HG03066 (cell line): ENCODE measurements around the gene ANKRD31.

Source experiments
- ATAC-seq: cut with Tn5 transposase; IDR thresholded peaks from one replicate; pipeline ENCODE4 v1.9.1; 2021; ENCODE audit warnings: low read depth; ENCODE audit not compliant: unreplicated experiment

ANKRD31 gene

GRCh38 chr5:75044406-75044805 lies 192.3 kb downstream of the ANKRD31 start:
- no peak for ATAC-seq

DNA sequence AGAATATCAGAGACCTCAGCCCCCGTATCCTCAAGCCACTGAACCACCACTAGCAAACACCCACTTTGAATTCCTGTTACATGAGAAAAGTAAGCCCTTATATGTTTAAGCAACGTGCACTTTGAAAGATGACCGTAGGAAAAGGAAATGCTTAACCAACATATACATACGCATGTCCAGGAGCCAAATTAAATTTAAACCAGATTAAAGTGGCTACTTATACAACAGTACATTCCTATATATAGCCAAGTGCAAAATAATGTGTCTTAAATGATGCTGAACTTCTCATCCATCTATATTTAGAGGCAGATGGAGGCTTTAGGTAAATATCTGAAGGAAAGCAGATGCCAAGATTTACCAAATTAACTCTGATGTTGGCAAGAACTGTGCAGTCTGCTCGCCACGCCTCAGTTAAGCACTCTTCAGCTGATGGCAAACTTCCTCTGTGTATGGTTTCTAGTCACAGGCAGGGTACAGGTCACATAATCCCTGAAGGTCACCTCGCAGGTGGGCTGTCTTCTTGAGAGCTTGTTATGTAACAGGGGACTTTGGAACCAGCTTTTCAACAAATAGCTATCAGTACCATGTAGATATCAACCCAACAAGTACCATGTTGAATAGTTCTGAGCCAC lies 192.9 kb downstream of the ANKRD31 start:
- ATAC-seq = no peak

DNA sequence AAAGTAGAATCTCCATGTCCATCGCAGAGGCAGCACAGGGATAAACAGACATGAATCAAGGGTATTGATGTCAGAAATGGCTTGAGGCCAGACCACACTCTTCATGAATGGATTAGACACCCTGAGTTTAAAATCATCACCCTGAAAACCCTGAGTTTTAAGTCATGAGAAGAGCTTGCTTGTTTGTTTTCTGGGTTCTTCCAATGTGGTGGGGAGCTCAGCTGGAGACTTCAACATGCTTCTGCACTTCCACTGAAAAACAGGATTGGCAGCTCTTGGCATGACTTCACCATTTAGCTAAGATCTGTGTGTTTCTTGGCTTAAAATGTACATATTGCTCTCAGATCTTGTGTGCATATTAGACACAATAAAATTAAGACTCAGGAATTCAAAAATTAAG lies 194.2 kb downstream of the ANKRD31 start:
- no peak for ATAC-seq

DNA sequence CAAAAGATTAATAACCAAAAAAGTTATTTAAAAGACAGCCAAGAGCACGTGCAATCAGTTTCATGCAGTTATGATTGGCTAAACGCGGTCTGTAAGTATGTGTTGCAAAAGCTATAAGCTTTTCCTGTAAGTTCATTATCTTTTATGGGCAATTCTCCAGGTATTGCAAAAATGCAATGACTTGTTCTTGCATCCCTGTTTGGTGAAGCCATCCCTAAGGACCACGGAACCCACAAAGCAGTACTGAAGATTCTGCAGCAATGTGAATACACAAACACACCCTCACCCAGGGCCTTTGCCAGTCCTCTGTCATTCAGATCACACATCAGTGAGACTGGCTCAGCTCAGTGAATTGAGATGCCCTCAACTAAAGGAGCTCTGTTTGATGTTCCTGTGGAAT lies 195.7 kb downstream of the ANKRD31 start:
- ATAC-seq = no peak

DNA sequence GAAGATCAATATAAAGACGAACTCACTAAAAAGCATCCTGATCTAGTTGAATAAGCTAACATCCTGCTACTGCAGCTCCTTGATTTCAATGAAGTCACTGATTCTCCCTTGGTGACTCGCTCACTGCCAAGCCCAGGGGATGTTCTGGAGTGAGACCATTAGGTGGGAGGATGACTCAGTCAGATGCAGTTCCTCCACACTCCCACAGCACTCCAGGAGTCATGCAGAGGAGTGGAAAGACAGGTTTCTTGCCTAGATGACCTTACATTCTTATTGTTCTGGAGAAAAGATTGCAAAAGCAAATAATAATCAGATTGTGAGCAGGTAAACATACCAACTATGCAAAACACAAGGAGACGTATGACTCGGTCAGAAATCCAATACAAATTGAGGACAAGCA lies 199.6 kb downstream of the ANKRD31 start:
- no peak for ATAC-seq

DNA sequence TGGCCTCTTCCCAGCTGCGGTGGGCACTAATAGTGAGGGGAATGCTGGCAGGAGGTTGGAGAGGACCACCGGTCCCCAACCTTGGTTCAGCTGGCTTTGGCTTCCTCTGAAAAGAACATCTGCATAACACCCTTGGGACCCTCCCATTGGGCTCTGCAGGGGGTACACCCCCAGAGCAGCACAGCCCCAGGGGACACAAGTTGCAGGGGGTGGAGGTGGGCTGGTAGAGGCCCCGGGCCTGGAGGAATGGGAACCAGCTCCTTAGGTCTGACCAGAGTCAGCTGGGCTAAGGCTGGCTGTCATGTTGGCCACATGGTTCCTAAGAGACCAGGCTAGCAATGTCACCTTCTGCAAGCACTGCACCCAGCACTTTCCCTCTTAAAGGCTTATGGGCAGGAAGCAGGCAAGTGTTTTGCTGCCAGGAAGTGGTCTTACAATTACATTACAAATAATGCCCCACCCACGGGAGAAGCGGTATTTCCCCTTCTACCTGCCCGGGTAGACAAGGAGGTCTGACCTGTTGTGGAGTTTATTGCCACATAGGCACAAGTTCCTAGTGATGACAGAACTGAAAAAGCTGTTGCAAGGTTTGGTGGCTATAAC lies 202.4 kb downstream of the ANKRD31 start:
- ATAC-seq = no peak

DNA sequence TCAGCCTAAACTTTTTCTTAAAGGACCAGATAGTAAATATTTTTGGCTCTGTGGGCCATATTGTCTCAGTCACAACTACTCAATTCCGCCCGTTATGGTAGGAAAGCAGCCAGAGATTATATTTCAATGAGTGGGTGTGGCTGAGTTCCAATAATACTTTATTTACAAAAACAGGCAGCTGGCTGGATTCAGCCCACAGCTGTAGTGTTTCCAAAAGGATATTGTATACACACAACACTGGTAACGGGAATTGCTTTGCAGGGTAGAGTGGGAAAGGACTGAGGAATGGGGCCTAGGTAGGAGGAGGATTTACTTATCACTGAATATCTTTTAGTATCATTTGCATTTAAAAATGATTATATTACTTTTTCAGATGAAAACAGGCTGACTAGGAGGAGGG lies 205.3 kb downstream of the ANKRD31 start:
- no peak for ATAC-seq

- ATAC-seq = no peak
Observed at GRCh38 chr5:75028090-75028489, 208.6 kb downstream of the ANKRD31 start.

DNA sequence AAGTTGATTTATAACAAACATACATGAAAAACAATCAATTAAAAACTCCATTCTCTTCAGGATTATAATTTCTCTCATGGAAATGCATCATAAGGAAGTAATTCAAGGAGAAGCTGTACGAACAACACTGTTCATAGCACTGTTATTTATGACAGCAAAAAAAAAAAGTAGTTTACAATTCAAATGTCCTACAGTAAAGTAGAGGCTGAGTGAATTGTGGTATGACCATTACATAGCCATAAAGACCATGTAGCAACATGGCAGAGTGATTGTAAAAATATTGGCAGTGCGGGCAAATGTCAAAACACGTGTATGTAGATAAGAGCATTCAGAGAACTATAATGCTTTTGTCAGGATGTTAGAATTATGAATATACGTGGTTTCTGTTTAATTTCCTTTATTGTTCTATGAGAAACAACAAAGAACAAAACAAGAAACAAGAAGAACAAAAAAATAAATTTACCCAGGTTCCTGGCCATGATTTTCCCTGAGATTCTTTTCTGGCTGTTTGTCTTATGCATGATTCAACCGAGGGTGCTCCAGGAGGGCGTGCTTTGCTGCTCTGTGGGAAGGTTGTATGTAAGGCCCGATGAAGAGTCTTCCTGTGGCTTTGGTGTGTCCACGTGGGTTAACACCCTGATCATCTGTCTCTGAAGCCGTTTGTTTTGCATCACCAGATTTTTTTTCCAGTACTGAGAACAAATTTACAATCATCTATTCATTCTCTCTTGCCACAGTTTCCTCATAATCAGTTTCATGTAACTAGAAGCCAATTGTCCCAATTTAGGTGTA lies 213.1 kb downstream of the ANKRD31 start:
- ATAC-seq = no peak

DNA sequence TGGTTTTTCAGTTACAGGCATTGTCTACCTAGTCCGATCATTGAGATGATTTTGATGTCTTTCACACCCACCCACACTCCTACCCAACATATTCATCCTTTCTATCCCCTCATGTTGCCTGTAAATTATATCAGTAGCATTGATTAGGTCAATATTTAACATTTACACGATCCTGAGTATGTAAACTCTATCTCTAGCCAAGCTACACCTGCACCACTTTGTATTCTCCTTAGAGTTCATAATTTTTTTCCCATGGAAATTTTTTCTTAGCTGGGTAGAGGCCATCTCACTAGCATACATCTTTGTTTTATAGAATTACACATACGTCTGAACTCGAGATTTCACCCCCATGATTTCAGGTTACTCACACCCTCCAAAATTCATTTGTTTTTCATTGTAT lies 214.9 kb downstream of the ANKRD31 start:
- ATAC-seq = no peak

- ATAC-seq = no peak
Observed at GRCh38 chr5:75021219-75021618, 215.5 kb downstream of the ANKRD31 start.

DNA sequence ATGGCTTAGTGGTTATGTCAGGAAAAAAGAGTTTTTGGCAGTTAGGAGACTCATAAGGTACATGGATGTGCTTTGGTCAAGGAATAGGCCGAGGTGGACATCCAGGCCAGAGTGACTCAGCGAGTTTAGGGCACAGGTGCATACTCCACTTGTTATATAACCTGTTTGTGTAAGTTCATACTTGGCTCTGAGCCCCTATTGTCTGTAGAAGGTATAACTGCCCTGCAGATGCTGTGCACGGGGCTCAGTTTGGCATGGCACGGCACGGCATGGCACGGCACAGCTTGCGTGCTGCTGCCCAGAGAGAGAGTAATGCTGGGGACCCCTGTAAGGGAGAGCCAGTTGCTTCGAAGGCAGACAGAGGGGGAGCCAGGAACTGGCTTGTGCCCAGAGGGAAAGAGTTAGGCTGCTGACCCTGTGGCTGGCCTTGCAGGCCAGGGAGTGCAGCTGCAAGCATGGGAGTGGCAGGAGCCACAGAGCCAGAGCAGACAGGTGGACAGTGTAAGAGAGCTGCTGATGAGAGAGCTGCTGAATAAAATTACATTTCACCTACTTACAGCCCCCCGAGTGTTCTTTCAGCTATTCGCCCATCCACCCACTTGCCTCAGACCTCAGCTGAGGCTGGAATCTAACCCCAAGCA lies 216.5 kb downstream of the ANKRD31 start:
- ATAC-seq = no peak

- ATAC-seq = no peak
Observed at GRCh38 chr5:75018805-75019587, 217.7 kb downstream of the ANKRD31 start.
